PFSK-1 (cell line): ENCODE results near the gene CEP89.

ENCODE experiments used
- POLR2AphosphoS5 ChIP-seq: IDR thresholded peaks from 2 replicates; pipeline ENCODE4 v1.6.1; 2012; ENCODE audit warnings: low read depth, mild to moderate bottlenecking, control low read depth, low read length, moderate library complexity
- REST ChIP-seq, 2 experiments: IDR thresholded peaks; 2 replicates each; pipeline versions ENCODE4 v1.6.1 to v1.8.0; 2011 to 2012; ENCODE audit warnings: low read depth in 2 of 2, low read length in 2 of 2, control low read depth in 1 of 2, inconsistent platforms in 1 of 2, mild to moderate bottlenecking in 1 of 2, moderate library complexity in 1 of 2; ENCODE audit not compliant: insufficient read depth in 1 of 2
- SIN3A ChIP-seq: IDR thresholded peaks from 2 replicates; pipeline ENCODE4 v1.6.1; 2012; ENCODE audit warnings: mild to moderate bottlenecking, low read length, moderate library complexity, borderline replicate concordance; ENCODE audit not compliant: insufficient read depth
- TAF1 ChIP-seq: IDR thresholded peaks from 2 replicates; pipeline ENCODE4 v1.6.1; 2012; ENCODE audit warnings: low read length, control low read depth, borderline replicate concordance; ENCODE audit not compliant: insufficient read depth

DNA sequence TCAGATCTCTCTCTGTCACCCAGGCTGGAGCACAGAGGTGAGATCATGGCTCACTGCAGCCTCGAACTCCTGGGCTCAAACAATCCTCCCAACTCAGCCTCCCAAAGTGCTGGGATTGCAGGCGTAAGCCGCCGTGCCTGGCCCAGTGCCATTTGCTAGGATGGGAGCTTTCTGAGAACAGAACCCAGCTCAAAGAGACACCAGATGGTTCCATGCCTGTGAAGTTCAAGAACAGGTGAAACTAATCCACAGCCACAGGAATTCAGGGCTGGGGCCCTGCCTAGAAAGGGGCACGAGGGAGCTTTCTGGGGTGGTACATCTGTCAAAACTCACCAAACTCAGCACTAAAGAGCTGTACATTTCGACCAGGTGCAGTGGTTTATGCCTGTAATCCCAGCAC is 106.4 kb downstream of the CEP89 start:
- TF ChIP-seq REST (IDR thresholded peaks at IDR 0.05; ENCODE audit: insufficient read depth in 1 of 2, low read depth in 2 of 2, low read length in 2 of 2) (no peak), POLR2AphosphoS5 (no peak), TAF1 (no peak), SIN3A (no peak)
